DMS53 treated with DMSO at 0.1 percent for 48 hours (cell line): ENCODE data around the gene TRPC3.
"Not testable (repeated sequence)": the region's sequence is repeated elsewhere in the genome, so short reads cannot be mapped to it uniquely, and the experiment has no call there.

Experiments used
- DNase-seq: peaks from one replicate; lab custom pipeline; 2025; ENCODE audit not compliant: unreplicated experiment; lab: John Stamatoyannopoulos, UW

The TRPC3 gene

DNA sequence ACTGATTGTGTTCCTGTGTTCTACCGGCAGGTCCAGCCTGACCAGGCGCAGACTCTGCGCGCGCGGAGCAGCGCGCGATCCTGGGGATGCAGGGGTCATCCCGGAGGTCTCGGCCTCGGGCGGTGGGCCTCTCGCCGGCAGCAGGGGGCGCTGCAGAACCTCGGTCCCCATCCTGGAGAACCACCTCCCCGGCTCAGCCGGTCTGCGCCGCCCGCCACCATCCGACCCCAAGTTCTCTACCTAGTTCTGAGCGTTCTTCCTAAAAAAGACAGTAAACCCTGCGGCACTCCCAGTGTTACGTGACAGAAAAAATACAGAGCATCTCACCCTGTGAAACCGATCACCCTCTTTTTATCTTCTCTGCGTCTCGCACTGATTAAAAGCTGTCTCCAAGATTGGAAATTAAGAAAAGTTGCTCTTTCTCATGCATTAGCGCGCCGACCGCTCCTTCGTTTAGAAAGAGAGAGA lies 1.6 kb downstream of the TRPC3 start:
- peak; percentile 14 for DNase-seq

DNA sequence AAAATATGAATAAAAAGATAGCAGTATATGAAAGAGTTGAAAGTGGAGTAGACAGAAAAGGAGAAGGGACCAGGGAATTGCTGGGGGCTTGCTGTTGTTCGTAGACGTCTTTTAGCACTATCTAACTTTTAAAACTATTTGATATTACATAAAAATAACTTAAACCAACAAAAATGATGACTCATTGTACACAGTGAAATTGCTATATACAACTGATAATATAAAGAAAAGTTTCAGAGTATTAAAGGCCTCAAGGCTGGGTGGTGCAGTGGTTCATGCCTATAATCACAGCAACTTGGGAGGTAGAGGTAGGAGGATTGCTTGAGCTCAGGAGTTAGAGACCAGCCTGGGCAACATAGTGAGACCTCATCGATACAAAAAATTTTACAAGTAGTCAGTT lies 5.2 kb downstream of the TRPC3 start:
- DNase-seq = no peak

- DNase-seq = no peak
Observed at GRCh38 chr4:121943941-121944340, 7.9 kb downstream of the TRPC3 start.

DNA sequence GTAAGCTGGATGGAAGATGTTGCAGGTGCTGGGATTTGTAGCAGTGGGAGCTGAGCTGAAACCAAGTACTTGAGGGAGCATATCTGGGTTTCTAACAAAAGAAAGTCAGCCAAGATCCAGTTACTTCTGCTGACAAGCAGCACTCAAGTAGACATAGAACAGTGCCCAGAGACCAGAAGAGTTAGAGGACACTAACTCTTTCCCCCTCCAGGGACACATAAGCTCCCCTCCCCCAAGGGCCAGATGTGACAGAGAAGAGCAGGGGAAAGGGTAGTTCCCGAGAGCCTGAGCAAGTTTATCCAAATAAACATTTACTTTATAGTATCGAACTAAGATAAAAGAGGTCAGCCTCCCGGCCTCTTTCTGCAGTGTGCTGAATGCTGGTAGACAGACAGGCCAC lies 12.2 kb downstream of the TRPC3 start:
- no peak for DNase-seq

DNA sequence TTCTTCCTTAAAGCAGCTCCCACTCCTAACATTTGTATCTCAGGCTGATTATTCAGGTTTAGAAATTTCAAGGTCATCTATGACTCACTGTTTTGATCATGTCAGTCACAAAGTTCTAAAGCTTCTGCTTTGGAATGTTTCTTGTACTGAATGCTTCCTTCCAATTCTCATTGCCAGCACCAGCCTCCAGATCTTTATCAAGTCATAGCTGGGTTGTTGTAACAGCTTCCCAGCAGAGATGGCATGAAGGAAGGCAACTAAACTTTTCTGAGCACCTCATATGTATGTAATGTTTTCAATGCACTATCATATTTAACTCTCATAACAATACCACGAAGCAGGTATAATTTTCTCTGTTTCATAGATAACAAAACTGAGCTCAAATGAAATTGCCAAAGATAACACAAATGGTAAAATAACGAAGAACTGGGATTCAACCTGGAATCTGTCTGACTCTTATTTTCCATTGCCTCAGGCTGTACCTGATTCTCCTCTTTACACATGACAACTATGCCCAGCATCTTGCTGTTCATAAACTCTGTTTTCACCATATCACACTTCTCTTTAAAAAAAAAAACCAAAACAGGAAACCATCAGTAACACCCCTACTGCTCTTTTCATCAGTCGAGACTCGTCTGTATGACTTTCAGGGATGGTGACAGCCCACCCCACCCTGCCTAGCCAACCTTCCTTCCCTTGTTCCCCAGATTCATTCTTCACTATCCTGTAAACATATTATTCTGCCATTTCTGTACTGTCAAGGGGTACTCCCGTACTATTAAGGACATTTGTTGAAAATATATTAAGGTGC lies 13.4 kb downstream of the TRPC3 start:
- no peak for DNase-seq

- no peak for DNase-seq
Observed at GRCh38 chr4:121936101-121936500, 15.8 kb downstream of the TRPC3 start.

- DNase-seq = no peak
Observed at GRCh38 chr4:121934635-121935034, 17.2 kb downstream of the TRPC3 start.

- DNase-seq = no peak
Observed at GRCh38 chr4:121932212-121932974, 19.5 kb downstream of the TRPC3 start.

DNA sequence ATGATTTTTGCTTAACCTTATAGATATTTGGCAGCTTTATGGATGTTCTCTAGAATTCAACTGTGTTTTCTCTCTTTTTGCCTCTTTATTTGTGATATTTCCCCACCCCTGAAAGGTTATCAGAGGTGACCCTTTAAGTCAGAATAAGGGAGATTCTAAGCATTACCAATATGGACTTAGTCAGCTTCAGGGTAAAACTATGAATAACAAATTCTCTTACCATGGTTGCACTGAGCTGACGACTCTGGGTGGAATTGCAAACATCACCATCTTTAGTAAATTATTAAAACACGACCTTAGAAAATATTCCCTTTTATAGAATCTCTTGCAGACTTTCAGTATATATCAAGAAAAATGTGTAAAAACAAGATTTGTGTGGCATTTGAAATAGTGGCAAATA lies 21.6 kb downstream of the TRPC3 start:
- DNase-seq = no peak

GRCh38 chr4:121927948-121928347 lies 23.9 kb downstream of the TRPC3 start:
- no peak for DNase-seq

GRCh38 chr4:121926490-121926889 lies 25.4 kb downstream of the TRPC3 start:
- DNase-seq = not testable (repeated sequence)

DNA sequence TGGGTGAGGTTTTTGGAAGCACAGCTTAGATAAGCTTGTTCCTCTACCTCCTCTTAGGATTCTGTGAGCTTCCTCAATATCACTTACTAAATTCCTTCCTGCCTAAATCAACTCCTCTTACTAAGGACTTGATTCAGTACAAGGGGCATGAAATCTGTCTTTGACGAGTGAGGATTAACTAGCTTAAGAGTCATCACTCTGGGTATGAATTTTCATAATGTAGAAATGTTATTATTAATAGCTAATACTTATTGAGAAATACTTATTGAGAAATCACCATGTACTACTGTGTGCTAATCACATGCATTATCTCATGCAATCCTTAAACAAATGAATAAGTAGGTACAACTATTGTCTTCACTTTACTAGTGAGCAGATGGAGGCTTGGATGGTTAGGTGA lies 28.6 kb downstream of the TRPC3 start:
- DNase-seq = no peak

DNA sequence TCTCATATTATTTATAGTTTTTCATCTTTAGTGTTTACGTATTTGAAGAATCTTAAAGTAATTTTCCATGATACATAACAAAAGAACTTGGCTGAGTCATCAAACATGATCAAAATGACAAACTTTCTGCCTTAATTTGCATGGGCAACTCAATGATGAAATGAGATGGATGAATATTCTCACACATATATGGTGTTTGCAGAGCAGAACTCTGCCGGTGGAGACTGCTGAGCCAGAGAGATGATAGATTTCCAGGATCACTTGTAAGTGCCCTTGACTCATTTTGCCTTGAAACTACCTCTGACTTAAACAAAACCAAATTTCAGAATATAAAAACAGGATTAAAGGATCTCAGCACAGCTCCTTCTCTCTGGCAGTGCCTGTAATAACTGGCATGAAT lies 38.2 kb downstream of the TRPC3 start:
- DNase-seq = no peak

- no peak for DNase-seq
Observed at GRCh38 chr4:121908346-121908745, 43.5 kb downstream of the TRPC3 start.

- DNase-seq = peak; percentile 63
Observed at GRCh38 chr4:121900132-121900983, 51.5 kb downstream of the TRPC3 start.

DNA sequence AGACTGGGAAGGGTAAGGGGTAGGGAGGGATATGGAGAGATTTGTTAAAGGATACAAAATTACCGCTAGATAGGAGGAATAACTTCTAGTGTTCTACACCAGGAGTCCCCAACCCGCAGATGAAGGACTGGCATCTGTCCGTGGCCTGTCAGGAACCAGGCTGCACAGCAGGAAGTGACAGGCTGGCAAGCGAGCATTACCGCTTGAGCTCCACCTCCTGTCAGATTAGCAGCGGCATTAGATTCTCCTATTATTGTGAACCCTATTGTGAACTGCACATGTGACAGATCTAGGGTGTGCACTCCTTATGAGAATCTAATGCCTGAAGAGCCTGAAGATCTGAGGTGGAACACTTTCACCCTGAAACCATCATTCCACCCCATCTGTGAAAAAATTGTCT lies 53.7 kb downstream of the TRPC3 start:
- DNase-seq = no peak

- DNase-seq = no peak
Observed at GRCh38 chr4:121888134-121888533, 63.7 kb downstream of the TRPC3 start.

GRCh38 chr4:121885115-121885514 lies 66.7 kb downstream of the TRPC3 start:
- no peak for DNase-seq

DNA sequence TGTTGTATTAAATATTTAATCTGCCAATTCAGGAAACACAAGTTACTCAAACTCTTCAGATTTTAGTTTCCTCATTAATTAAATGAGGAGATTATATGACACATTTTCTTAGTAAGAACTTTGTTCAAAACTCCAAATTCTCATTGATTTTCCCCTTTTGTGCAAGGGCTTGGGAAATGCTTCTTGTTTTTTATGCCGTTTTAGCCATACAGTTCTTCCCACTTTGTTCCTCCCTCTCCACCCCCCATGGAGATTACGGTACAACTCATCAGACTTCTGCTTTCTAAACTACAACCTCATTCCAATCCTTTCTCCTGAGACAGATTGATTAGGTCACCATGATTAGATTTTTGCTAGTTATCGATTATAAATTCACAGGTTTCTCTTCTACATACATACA lies 70.7 kb downstream of the TRPC3 start:
- no peak for DNase-seq

DNA sequence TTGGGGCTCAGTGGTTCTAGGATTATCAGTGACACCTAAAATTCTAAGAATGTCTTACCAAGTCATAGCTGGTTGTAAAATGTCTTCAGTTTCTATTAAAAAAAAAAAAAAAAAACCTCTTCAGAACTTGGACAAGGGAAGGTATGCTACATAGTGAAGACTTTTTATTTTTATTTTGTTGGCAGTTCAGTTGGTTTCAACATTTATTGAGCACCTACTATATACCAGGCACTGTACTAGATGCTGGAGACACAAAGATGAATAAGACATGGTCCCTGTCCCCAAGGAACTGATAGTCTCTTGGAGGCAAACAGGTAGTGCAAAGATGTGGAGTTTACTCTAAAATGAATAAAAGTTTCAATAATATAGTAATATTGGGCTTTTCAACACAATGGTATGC lies 72.7 kb downstream of the TRPC3 start:
- no peak for DNase-seq

GRCh38 chr4:121877041-121877773 lies 74.7 kb downstream of the TRPC3 start:
- no peak for DNase-seq
